HEK293 (cell line): Measurements from ENCODE around the gene DOLK.

Source experiments
- CTCF ChIA-PET: fragments of 350-600 bp; formaldehyde crosslinking; extraction: SDS; loops from one replicate; lab custom pipeline; 2021; ENCODE audit warnings: antibody characterized with exemption; lab: Yijun Ruan, JAX
- POLR2A ChIA-PET: fragments of 300-600 bp; formaldehyde crosslinking; extraction: SDS; loops from one replicate; lab custom pipeline; 2020; ENCODE audit warnings: antibody characterized with exemption, inconsistent platforms; lab: Yijun Ruan, JAX
- H3K27ac ChIP-seq: fragments of 200-500 bp; sonication (Bioruptor generic); 2 replicates; pipeline ENCODE4 v1.5.1; 2014; ENCODE audit warnings: low read depth, low read length, control low read depth, inconsistent platforms; ENCODE audit errors: extremely low read depth
- H3K36me3 ChIP-seq, 2 experiments: fragments of 200-500 bp in 1 of 2; sonication (Bioruptor generic) in 1 of 2; 1 replicate in 1 of 2; 2 replicates in 1 of 2; pipeline ENCODE4 v1.5.1; 2014 to 2017; ENCODE audit warnings: inconsistent platforms in 2 of 2, low read length in 2 of 2; ENCODE audit not compliant: control insufficient read depth in 2 of 2, insufficient read depth in 1 of 2
- H3K4me1 ChIP-seq: fragments of 200-500 bp; sonication (Bioruptor generic); 2 replicates; pipeline ENCODE4 v1.5.1; 2014; ENCODE audit warnings: mild to moderate bottlenecking, low read length, inconsistent platforms; ENCODE audit not compliant: control insufficient read depth, insufficient read depth
- H3K4me3 ChIP-seq: 2 replicates; pipeline ENCODE4 v1.5.1; 2011; ENCODE audit warnings: low read depth, mild to moderate bottlenecking, control low read depth, low read length, moderate library complexity
- H3K9me3 ChIP-seq: fragments of 200-500 bp; sonication (Bioruptor generic); 2 replicates; pipeline ENCODE4 v1.5.1; 2014; ENCODE audit warnings: low read depth, low read length, inconsistent platforms; ENCODE audit not compliant: control insufficient read depth, insufficient read depth
- EGR2 ChIP-seq: fragments of 450-650 bp; formaldehyde crosslinking; IDR thresholded peaks from 2 replicates; pipeline ENCODE4 v1.5.1; 2016; ENCODE audit warnings: low read depth, missing biosample characterization, missing genetic modification characterization
- FEZF1 ChIP-seq: fragments of 450-650 bp; formaldehyde crosslinking; IDR thresholded peaks from 2 replicates; pipeline ENCODE4 v1.5.1; 2016; ENCODE audit warnings: missing biosample characterization, missing genetic modification characterization
- GFI1B ChIP-seq: fragments of 450-650 bp; formaldehyde crosslinking; IDR thresholded peaks from 2 replicates; pipeline ENCODE4 v1.5.1; 2016; ENCODE audit warnings: missing biosample characterization, missing genetic modification characterization
- GLIS1 ChIP-seq: fragments of 450-650 bp; formaldehyde crosslinking; IDR thresholded peaks from 2 replicates; pipeline ENCODE4 v1.5.1; 2016; ENCODE audit warnings: missing biosample characterization, missing genetic modification characterization
- GLIS2 ChIP-seq: fragments of 450-650 bp; formaldehyde crosslinking; IDR thresholded peaks from 2 replicates; pipeline ENCODE4 v1.5.1; 2016; ENCODE audit warnings: missing biosample characterization, missing genetic modification characterization
- HOXA7 ChIP-seq: sonication (generic); formaldehyde crosslinking; IDR thresholded peaks from 2 replicates; pipeline ENCODE4 v1.8.1; 2022; ENCODE audit warnings: missing genetic modification reagents, borderline replicate concordance
- HOXC10 ChIP-seq: sonication (generic); formaldehyde crosslinking; IDR thresholded peaks from 2 replicates; pipeline ENCODE4 v1.8.1; 2023; ENCODE audit warnings: mild to moderate bottlenecking, missing genetic modification reagents
- KLF1 ChIP-seq: fragments of 450-650 bp; formaldehyde crosslinking; IDR thresholded peaks from 2 replicates; pipeline ENCODE4 v1.5.1; 2016; ENCODE audit warnings: missing biosample characterization, missing genetic modification characterization
- KLF17 ChIP-seq: fragments of 450-650 bp; formaldehyde crosslinking; IDR thresholded peaks from 2 replicates; pipeline ENCODE4 v1.5.1; 2016; ENCODE audit warnings: missing biosample characterization, missing genetic modification characterization
- MYNN ChIP-seq: fragments of 450-650 bp; formaldehyde crosslinking; IDR thresholded peaks from 2 replicates; pipeline ENCODE4 v1.5.1; 2016; ENCODE audit warnings: missing biosample characterization, missing genetic modification characterization, borderline replicate concordance
- SP2 ChIP-seq: fragments of 450-650 bp; formaldehyde crosslinking; IDR thresholded peaks from 2 replicates; pipeline ENCODE4 v1.5.1; 2016; ENCODE audit warnings: missing biosample characterization, missing genetic modification characterization
- ZIC2 ChIP-seq: fragments of 450-650 bp; formaldehyde crosslinking; IDR thresholded peaks from 2 replicates; pipeline ENCODE4 v1.5.1; 2016; ENCODE audit warnings: missing biosample characterization, missing genetic modification characterization
- ZNF112 ChIP-seq: fragments of 450-650 bp; formaldehyde crosslinking; IDR thresholded peaks from 2 replicates; pipeline ENCODE4 v1.5.0; 2017; ENCODE audit warnings: missing biosample characterization, missing genetic modification characterization
- ZNF157 ChIP-seq: fragments of 450-650 bp; formaldehyde crosslinking; IDR thresholded peaks from 2 replicates; pipeline ENCODE4 v1.5.1; 2016; ENCODE audit warnings: missing biosample characterization, missing genetic modification characterization
- ZNF214 ChIP-seq: fragments of 450-650 bp; formaldehyde crosslinking; IDR thresholded peaks from 2 replicates; pipeline ENCODE4 v1.5.1; 2017; ENCODE audit warnings: missing biosample characterization, mild to moderate bottlenecking, missing genetic modification characterization, borderline replicate concordance
- ZNF366 ChIP-seq: fragments of 450-650 bp; formaldehyde crosslinking; conservative IDR thresholded peaks from 2 replicates; pipeline ENCODE4 v1.5.1; 2016; ENCODE audit warnings: missing biosample characterization, missing genetic modification characterization
- ZNF416 ChIP-seq: fragments of 450-650 bp; formaldehyde crosslinking; IDR thresholded peaks from 2 replicates; pipeline ENCODE4 v1.5.1; 2016; ENCODE audit warnings: missing biosample characterization, missing genetic modification characterization
- ZNF548 ChIP-seq: fragments of 450-650 bp; formaldehyde crosslinking; IDR thresholded peaks from 2 replicates; pipeline ENCODE4 v1.5.1; 2016; ENCODE audit warnings: missing biosample characterization, missing genetic modification characterization
- ZNF626 ChIP-seq: fragments of 450-650 bp; sonication (Bioruptor Pico); formaldehyde crosslinking; IDR thresholded peaks from 2 replicates; pipeline ENCODE4 v1.5.1; 2018; ENCODE audit warnings: missing biosample characterization, missing genetic modification characterization, inconsistent platforms
- TF ChIP-seq, protein P1 (sequence below): fragments of 450-650 bp; formaldehyde crosslinking; IDR thresholded peaks from 2 replicates; pipeline ENCODE4 v1.5.1; 2017; ENCODE audit warnings: missing biosample characterization, missing genetic modification characterization
- TF ChIP-seq, protein P2 (sequence below): fragments of 450-650 bp; formaldehyde crosslinking; IDR thresholded peaks from 2 replicates; pipeline ENCODE4 v1.5.1; 2016; ENCODE audit warnings: missing biosample characterization, missing genetic modification characterization
- TF ChIP-seq, protein P3 (sequence below): fragments of 450-650 bp; IDR thresholded peaks from 2 replicates; pipeline ENCODE4 v1.5.1; 2018; ENCODE audit warnings: missing biosample characterization, mild to moderate bottlenecking, missing genetic modification characterization
- TF ChIP-seq, protein P4 (sequence below): fragments of 450-650 bp; formaldehyde crosslinking; IDR thresholded peaks from 2 replicates; pipeline ENCODE4 v1.5.1; 2016; ENCODE audit warnings: missing biosample characterization, missing genetic modification characterization
- TF ChIP-seq, protein P5 (sequence below): fragments of 450-650 bp; formaldehyde crosslinking; IDR thresholded peaks from 2 replicates; pipeline ENCODE4 v1.5.1; 2016; ENCODE audit warnings: missing biosample characterization, missing genetic modification characterization

Gene DOLK

GRCh38 chr9:128903079-128903461 is 44.3 kb downstream of the DOLK start:
- no peak overlapping the region for H3K27ac ChIP-seq
- TF ChIP-seq GLIS2 (tag by site-specific recombination) (peak; percentile 42), GLIS1 (peak; percentile 97), ZNF416 (tag by site-specific recombination) (no peak), SP2 (tag by site-specific recombination) (no peak), ZNF366 (tag by site-specific recombination) (no peak), ZIC2 (tag by site-specific recombination) (peak; percentile 68), ZNF112 (tag by site-specific recombination) (no peak), ZNF214 (no peak)
- TF ChIP-seq, protein P1, sequence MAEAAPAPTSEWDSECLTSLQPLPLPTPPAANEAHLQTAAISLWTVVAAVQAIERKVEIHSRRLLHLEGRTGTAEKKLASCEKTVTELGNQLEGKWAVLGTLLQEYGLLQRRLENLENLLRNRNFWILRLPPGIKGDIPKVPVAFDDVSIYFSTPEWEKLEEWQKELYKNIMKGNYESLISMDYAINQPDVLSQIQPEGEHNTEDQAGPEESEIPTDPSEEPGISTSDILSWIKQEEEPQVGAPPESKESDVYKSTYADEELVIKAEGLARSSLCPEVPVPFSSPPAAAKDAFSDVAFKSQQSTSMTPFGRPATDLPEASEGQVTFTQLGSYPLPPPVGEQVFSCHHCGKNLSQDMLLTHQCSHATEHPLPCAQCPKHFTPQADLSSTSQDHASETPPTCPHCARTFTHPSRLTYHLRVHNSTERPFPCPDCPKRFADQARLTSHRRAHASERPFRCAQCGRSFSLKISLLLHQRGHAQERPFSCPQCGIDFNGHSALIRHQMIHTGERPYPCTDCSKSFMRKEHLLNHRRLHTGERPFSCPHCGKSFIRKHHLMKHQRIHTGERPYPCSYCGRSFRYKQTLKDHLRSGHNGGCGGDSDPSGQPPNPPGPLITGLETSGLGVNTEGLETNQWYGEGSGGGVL = no peak
- TF ChIP-seq, protein P2, sequence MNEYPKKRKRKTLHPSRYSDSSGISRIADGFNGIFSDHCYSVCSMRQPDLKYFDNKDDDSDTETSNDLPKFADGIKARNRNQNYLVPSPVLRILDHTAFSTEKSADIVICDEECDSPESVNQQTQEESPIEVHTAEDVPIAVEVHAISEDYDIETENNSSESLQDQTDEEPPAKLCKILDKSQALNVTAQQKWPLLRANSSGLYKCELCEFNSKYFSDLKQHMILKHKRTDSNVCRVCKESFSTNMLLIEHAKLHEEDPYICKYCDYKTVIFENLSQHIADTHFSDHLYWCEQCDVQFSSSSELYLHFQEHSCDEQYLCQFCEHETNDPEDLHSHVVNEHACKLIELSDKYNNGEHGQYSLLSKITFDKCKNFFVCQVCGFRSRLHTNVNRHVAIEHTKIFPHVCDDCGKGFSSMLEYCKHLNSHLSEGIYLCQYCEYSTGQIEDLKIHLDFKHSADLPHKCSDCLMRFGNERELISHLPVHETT (tag by site-specific recombination) = no peak
- TF ChIP-seq, protein P3, sequence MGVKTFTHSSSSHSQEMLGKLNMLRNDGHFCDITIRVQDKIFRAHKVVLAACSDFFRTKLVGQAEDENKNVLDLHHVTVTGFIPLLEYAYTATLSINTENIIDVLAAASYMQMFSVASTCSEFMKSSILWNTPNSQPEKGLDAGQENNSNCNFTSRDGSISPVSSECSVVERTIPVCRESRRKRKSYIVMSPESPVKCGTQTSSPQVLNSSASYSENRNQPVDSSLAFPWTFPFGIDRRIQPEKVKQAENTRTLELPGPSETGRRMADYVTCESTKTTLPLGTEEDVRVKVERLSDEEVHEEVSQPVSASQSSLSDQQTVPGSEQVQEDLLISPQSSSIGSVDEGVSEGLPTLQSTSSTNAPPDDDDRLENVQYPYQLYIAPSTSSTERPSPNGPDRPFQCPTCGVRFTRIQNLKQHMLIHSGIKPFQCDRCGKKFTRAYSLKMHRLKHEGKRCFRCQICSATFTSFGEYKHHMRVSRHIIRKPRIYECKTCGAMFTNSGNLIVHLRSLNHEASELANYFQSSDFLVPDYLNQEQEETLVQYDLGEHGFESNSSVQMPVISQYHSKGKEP (tag by site-specific recombination) = no peak
- CTCF ChIA-PET = no interaction called here
- POLR2A ChIA-PET = interaction anchor here (0.6 to 0.9 kb wide), 2 partner anchors 9 to 13 kb away, joined by 3 to 4 read pairs; no protein-coding TSS in a partner anchor
- H3K4me3 ChIP-seq = no peak overlapping the region
- peaks cover 0 to 30% of the 10 kb centered on the region in 2 experiments; a peak in 2 of 3 replicates for H3K36me3 ChIP-seq
- no peaks in the 10 kb centered on the region for H3K9me3 ChIP-seq
- H3K4me1 ChIP-seq = no peaks in the 10 kb centered on the region

DNA sequence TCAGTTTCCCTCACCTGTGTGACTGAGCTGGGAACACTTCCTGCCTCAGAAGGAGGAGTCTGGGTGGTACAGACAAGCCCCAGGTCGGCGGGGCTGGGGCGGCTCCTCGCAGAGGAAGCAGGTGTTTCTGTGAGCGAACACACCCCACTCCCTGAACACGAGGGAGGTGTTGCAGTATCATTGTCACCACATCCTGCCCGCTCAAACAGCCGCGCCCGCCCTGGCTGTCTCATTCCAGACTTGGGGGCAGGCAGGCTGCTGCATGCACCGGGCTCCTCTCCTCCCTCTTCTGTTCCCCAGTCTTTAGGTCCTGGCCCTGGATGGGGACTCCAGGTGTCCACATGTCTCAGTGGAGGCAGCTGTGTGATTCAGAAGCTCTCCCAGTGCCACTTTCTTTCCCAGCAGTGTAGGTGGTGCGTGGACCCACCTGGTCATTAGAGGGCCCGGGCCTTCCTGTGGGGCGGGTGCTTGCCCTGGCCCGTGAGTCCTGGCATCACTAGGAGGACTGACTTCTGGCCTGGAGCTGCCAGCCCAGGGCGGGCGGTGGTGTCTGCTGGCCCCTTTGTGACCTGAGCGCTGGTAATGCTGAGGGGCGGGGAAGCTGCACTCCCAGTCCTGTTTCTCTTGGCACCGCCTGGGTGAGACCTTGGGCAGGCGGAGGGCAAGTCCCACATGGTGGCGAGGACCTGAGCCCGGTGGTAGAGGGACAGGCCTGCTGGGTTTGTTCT is 44.9 kb downstream of the DOLK start:
- H3K4me3 ChIP-seq = no peak overlapping the region
- no peaks in the 10 kb centered on the region for H3K4me1 ChIP-seq
- no peaks in the 10 kb centered on the region for H3K9me3 ChIP-seq
- POLR2A ChIA-PET = no interaction called here
- H3K36me3 ChIP-seq = peaks cover 0 to 24% of the 10 kb centered on the region in 2 experiments; a peak in 2 of 3 replicates
- CTCF ChIA-PET = no interaction called here
- no peak overlapping the region for H3K27ac ChIP-seq
- no peak for TF ChIP-seq ZNF626 (tag by site-specific recombination)
- TF ChIP-seq ZNF548 = no peak
- peak; percentile 69 for TF ChIP-seq KLF17 (tag by site-specific recombination)
- TF ChIP-seq FEZF1 (tag by site-specific recombination) = no peak
- no peak for TF ChIP-seq MYNN
- TF ChIP-seq EGR2 (tag by site-specific recombination) = 0 out of 2 replicates have a peak, but pooled peaks have one; percentile 27
- TF ChIP-seq HOXC10 (CRISPR knock-in tag) = no peak
- TF ChIP-seq, protein P4, sequence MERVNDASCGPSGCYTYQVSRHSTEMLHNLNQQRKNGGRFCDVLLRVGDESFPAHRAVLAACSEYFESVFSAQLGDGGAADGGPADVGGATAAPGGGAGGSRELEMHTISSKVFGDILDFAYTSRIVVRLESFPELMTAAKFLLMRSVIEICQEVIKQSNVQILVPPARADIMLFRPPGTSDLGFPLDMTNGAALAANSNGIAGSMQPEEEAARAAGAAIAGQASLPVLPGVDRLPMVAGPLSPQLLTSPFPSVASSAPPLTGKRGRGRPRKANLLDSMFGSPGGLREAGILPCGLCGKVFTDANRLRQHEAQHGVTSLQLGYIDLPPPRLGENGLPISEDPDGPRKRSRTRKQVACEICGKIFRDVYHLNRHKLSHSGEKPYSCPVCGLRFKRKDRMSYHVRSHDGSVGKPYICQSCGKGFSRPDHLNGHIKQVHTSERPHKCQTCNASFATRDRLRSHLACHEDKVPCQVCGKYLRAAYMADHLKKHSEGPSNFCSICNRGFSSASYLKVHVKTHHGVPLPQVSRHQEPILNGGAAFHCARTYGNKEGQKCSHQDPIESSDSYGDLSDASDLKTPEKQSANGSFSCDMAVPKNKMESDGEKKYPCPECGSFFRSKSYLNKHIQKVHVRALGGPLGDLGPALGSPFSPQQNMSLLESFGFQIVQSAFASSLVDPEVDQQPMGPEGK (tag by site-specific recombination) = no peak
- TF ChIP-seq, protein P5, sequence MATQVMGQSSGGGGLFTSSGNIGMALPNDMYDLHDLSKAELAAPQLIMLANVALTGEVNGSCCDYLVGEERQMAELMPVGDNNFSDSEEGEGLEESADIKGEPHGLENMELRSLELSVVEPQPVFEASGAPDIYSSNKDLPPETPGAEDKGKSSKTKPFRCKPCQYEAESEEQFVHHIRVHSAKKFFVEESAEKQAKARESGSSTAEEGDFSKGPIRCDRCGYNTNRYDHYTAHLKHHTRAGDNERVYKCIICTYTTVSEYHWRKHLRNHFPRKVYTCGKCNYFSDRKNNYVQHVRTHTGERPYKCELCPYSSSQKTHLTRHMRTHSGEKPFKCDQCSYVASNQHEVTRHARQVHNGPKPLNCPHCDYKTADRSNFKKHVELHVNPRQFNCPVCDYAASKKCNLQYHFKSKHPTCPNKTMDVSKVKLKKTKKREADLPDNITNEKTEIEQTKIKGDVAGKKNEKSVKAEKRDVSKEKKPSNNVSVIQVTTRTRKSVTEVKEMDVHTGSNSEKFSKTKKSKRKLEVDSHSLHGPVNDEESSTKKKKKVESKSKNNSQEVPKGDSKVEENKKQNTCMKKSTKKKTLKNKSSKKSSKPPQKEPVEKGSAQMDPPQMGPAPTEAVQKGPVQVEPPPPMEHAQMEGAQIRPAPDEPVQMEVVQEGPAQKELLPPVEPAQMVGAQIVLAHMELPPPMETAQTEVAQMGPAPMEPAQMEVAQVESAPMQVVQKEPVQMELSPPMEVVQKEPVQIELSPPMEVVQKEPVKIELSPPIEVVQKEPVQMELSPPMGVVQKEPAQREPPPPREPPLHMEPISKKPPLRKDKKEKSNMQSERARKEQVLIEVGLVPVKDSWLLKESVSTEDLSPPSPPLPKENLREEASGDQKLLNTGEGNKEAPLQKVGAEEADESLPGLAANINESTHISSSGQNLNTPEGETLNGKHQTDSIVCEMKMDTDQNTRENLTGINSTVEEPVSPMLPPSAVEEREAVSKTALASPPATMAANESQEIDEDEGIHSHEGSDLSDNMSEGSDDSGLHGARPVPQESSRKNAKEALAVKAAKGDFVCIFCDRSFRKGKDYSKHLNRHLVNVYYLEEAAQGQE (tag by site-specific recombination) = no peak
- TF ChIP-seq GFI1B (tag by site-specific recombination) = no peak
- TF ChIP-seq HOXA7 (CRISPR knock-in tag) = no peak
- no peak for TF ChIP-seq ZNF157
- TF ChIP-seq KLF1 (tag by site-specific recombination) = peak; percentile 94
